HG03045 (cell line): ENCODE data around the gene PITPNC1.
"Not testable (repeated sequence)": the region's sequence is repeated elsewhere in the genome, so short reads cannot be mapped to it uniquely, and the experiment has no call there.

ENCODE experiments used
- ATAC-seq: cut with Tn5 transposase; IDR thresholded peaks from one replicate; pipeline ENCODE4 v1.9.1; 2021; ENCODE audit warnings: mild to moderate bottlenecking, moderate library complexity; ENCODE audit not compliant: unreplicated experiment

Gene PITPNC1

GRCh38 chr17:67430515-67430914, 53.4 kb downstream of the PITPNC1 start:
- not testable (repeated sequence) for ATAC-seq

- no peak for ATAC-seq
These were observed 54.4 kb downstream of the PITPNC1 start for GRCh38 chr17:67431249-67432015.

- ATAC-seq: no peak
These were observed 56.3 kb downstream of the PITPNC1 start for GRCh38 chr17:67433248-67433924.

- no peak for ATAC-seq
These were observed 57.0 kb downstream of the PITPNC1 start for GRCh38 chr17:67434061-67434525.

GRCh38 chr17:67435122-67435521, 58.0 kb downstream of the PITPNC1 start:
- no peak for ATAC-seq

GRCh38 chr17:67435786-67436185, 58.7 kb downstream of the PITPNC1 start:
- ATAC-seq: no peak

- no peak for ATAC-seq
These were observed 59.2 kb downstream of the PITPNC1 start for GRCh38 chr17:67436233-67436632.

GRCh38 chr17:67438667-67439066, 61.6 kb downstream of the PITPNC1 start:
- no peak for ATAC-seq

GRCh38 chr17:67439269-67439668, 62.2 kb downstream of the PITPNC1 start:
- no peak for ATAC-seq

GRCh38 chr17:67440277-67441051, 63.4 kb downstream of the PITPNC1 start:
- ATAC-seq: no peak

GRCh38 chr17:67441052-67441895, 64.2 kb downstream of the PITPNC1 start:
- no peak for ATAC-seq

- no peak for ATAC-seq
These were observed 64.8 kb downstream of the PITPNC1 start for GRCh38 chr17:67441896-67442219.

- no peak for ATAC-seq
These were observed 65.9 kb downstream of the PITPNC1 start for GRCh38 chr17:67442787-67443624.

GRCh38 chr17:67443931-67444595, 67.0 kb downstream of the PITPNC1 start:
- no peak for ATAC-seq

- ATAC-seq: no peak
These were observed 71.4 kb downstream of the PITPNC1 start for GRCh38 chr17:67448449-67448848.

- ATAC-seq: no peak
These were observed 72.0 kb downstream of the PITPNC1 start for GRCh38 chr17:67449065-67449464.

GRCh38 chr17:67449845-67450755, 73.0 kb downstream of the PITPNC1 start:
- ATAC-seq: no peak
